BJ (cell line): ENCODE data around the gene IL1RAPL1. TPM values are rescaled to one million over a fixed set of nuclear protein-coding genes. Genes with fewer than 3 reads are reported as not detected.

Experiments
- CTCF ChIA-PET: fragments of 350-600 bp; formaldehyde crosslinking; extraction: SDS; loops from one replicate; lab custom pipeline; 2021; ENCODE audit warnings: antibody characterized with exemption, inconsistent platforms; lab: Yijun Ruan, JAX
- POLR2A ChIA-PET: fragments of 300-600 bp; sonication (Branson Sonifier 250); formaldehyde crosslinking; extraction: SDS; loops from one replicate; lab custom pipeline; 2021; ENCODE audit warnings: antibody characterized with exemption; lab: Charles Lee
- DNase-seq: peaks from one replicate; pipeline ENCODE4 v3.0.0-alpha.2; 2011; ENCODE audit warnings: low read depth
- H3K27me3 ChIP-seq: 2 replicates; pipeline ENCODE4 v1.6.0; 2011; ENCODE audit warnings: low read length; ENCODE audit not compliant: control insufficient read depth, insufficient read depth
- H3K36me3 ChIP-seq: 2 replicates; pipeline ENCODE4 v1.5.1; 2011; ENCODE audit warnings: low read length; ENCODE audit not compliant: control insufficient read depth, insufficient read depth
- H3K4me3 ChIP-seq: 2 replicates; pipeline ENCODE4 v1.5.1; 2011; ENCODE audit warnings: low read depth, mild to moderate bottlenecking, control low read depth, low read length
- CTCF ChIP-seq: IDR thresholded peaks from 2 replicates; pipeline ENCODE4 v1.5.1; 2011; ENCODE audit warnings: low read depth, mild to moderate bottlenecking, control low read depth, inconsistent platforms, low read length, moderate library complexity; ENCODE audit not compliant: insufficient read depth
- polyA plus RNA-seq: library from polyadenylated mRNA; depleted of rRNA; stranded (reverse); fragments of >200 nt; gene quantifications from 2 replicates; pipeline ENCODE4 v1.2.3, GENCODE V29; 2011

Gene IL1RAPL1
- polyA plus RNA-seq, 1 experiment = 0.02 TPM

GRCh38 chrX:29826742-29827141 lies 1239.5 kb downstream of the IL1RAPL1 start:
- CTCF ChIA-PET = no interaction called here
- Histone ChIP-seq H3K36me3 (no peaks in the 10 kb centered on the region), H3K4me3 (no peak overlapping the region), H3K27me3 (no peaks in the 10 kb centered on the region)
- no peak for TF ChIP-seq CTCF
- POLR2A ChIA-PET = no interaction called here
- no peak for DNase-seq

GRCh38 chrX:29834311-29834710 lies 1247.1 kb downstream of the IL1RAPL1 start:
- no peak for DNase-seq
- Histone ChIP-seq H3K36me3 (no peaks in the 10 kb centered on the region), H3K27me3 (no peaks in the 10 kb centered on the region), H3K4me3 (no peak overlapping the region)
- ChIA-PET POLR2A (no interaction called here), CTCF (no interaction called here)
- no peak for TF ChIP-seq CTCF

GRCh38 chrX:29834764-29835163 lies 1247.5 kb downstream of the IL1RAPL1 start:
- no peak overlapping the region for H3K4me3 ChIP-seq
- no peak for DNase-seq
- no peaks in the 10 kb centered on the region for H3K27me3 ChIP-seq
- ChIA-PET CTCF (no interaction called here), POLR2A (no interaction called here)
- no peaks in the 10 kb centered on the region for H3K36me3 ChIP-seq
- no peak for TF ChIP-seq CTCF

GRCh38 chrX:29841750-29842149 lies 1254.5 kb downstream of the IL1RAPL1 start:
- peak; percentile 8 for DNase-seq
- TF ChIP-seq CTCF = no peak
- Histone ChIP-seq H3K36me3 (no peaks in the 10 kb centered on the region), H3K27me3 (no peaks in the 10 kb centered on the region), H3K4me3 (no peak overlapping the region)
- ChIA-PET POLR2A (no interaction called here), CTCF (no interaction called here)

- no peaks in the 10 kb centered on the region for H3K36me3 ChIP-seq
- CTCF ChIA-PET = no interaction called here
- POLR2A ChIA-PET = no interaction called here
- no peak for DNase-seq
- no peaks in the 10 kb centered on the region for H3K27me3 ChIP-seq
- H3K4me3 ChIP-seq = no peak overlapping the region
- no peak for TF ChIP-seq CTCF
Observed at GRCh38 chrX:29842552-29842951, 1255.3 kb downstream of the IL1RAPL1 start.
